Fibroblast of the conjunctiva (primary cell): ENCODE results near the gene BDP1.
"Not testable (repeated sequence)": the region's sequence is repeated elsewhere in the genome, so short reads cannot be mapped to it uniquely, and the experiment has no call there.

Experiments used
- DNase-seq: peaks from one replicate; pipeline ENCODE4 v3.0.0-alpha.2; 2010; ENCODE audit warnings: low read depth

The BDP1 gene

DNA sequence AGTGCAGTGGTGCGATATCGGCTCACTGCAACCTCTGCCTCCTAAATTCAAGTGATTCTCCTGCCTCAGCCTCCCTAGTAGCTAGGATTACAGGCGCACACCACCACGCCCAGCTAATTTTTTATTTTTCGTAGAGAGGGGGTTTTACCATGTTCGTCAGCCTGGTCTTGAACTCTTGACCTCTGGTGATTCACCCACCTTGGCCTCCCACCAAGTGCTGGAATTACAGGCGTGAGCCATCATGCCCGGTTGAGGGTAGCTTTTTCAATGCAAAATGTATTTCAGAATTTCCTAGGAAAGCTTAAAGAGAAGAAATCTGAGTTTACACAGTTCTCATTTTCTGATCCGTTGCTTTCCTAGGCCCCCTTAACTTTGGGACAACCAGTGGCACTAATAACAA lies 15.7 kb downstream of the BDP1 start:
- no peak for DNase-seq

DNA sequence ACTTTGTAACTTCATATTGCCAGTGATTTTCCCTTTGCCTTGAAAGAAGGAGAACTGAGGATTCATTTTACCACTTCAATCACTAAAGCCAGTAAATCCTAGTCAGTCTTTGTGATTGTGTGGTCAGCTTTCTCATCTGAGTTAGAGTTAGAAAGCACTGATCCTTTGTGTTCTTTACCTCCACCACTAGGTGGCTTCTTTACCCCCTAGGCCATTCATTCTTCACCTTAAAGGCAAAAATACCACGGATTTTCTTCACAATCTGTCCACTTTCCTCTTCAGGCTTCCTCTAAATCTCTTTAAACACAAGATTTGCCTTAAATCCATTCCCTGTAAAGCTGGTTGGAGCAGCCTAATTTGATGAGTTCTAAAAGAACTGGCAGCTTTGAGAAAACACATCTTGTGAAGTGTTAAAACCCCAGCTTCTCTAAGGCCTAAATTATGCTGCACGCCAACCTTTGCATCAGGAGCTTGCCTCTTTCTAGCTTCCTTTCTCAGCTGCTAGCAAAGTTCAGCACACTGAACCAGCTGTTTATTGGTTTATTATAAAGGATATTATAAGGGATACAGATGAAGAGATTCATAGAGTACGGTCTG lies 20.4 kb downstream of the BDP1 start:
- DNase-seq, result no peak

DNA sequence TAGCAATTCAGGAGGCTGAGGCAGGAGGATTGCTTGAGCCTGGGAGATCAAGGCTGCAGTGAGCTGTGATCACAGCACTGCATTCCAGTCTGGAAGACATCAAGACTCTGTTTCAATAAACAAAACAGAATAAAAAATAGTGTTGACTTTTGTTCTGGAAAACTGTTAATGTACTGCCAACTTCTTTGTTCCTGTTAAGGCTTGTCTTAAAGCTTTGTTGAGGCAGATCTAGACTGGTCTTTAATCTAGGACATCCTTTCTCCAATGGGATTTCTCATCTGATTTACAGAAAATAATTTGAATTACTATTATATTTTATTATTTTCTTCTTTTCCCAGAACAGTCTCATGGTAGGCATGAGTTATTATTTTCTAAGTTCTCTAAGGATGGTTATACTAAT lies 26.0 kb downstream of the BDP1 start:
- no peak for DNase-seq

DNA sequence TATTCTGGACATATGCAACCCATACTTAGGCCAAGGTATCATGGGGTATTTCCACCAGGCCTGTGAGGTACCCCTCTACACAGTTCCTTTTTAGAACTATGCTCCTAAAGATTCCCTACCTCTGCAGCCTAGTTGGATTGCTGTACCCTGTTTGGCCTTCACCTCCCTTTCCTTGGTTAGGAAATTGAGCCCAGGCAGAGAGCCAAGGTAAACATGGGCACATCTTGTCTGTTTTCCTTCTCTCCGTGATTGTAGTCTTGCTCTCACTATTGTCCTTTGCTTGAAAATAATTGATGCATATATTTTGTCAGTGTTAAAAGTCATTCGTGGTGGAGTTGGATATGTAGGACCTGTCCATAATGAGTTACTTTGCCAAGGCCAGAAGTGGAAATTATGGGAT lies 26.7 kb downstream of the BDP1 start:
- DNase-seq, result no peak

DNA sequence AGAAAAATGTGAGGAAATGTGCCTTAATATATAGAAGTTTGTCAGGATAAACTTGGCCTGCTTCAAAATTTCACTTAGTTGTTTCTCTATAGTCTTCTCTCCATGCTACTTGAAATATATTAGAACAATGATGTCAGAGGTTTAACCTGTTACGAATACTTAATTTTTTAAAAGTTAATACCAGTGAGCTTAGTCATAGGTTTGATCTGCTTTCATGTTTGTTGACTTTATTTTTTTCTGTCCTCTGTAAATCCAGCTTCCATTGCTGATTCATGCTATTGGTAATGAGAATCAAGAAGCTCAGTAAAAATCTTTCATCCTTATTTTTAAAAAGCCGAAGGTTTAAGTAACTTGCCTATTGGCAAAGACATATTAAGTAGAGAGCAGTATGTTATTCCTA lies 27.9 kb downstream of the BDP1 start:
- DNase-seq, result peak; percentile 42

DNA sequence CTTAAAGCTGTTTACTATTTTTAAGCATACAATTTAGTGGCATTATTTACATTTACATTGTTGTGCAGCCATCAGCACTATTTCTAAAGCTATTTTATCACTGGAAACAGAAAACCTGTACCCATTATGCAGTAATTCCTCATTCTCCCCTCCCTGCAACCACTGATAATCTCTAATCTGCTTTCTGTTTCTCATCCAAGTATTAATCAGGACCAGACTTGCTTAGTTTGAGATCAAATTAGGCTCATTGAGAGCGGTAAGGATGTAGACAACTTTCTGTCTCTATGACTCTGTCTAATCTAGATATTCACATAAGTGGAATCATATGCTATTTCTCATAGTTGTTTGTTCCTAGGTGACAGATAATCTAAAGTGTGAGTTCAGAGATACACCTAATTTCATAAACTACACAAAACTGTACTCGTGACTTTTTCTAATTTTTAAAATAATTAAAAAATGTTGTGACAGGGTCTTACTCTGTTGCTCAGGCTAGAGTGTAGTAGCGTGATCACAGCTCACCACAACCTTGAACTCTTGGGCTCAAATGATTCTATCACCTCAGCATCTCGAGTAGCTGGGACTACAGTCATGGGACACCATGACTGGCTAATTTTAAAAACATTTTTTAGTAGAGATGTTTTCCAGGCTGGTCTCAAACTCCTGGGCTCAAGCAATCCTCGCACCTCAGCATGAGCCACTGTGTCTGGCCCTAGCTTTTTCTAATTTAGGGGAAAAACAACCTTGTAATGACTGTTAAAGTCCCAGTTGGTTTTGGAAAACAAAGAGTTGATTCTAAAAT lies 37.6 kb downstream of the BDP1 start:
- DNase-seq, result no peak

DNA sequence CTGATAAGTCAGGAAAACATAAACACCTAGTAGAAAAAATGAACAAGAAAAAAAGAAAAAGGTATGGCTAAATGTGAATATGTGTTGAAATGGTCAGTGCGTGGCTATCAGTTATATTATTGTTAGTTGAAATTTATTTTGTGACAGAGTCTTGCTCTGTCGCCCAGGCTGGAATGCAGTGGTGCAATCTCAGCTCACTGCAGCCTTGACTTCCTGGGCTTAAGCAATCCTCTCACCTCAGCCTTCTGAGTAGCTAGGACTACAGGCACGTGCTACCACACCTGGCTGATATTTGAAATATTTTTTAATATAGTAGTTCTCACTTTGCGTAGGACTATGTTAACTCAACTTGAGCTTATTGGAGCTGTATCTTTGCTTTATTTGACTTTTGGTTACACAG lies 38.8 kb downstream of the BDP1 start:
- not testable (repeated sequence) for DNase-seq

DNA sequence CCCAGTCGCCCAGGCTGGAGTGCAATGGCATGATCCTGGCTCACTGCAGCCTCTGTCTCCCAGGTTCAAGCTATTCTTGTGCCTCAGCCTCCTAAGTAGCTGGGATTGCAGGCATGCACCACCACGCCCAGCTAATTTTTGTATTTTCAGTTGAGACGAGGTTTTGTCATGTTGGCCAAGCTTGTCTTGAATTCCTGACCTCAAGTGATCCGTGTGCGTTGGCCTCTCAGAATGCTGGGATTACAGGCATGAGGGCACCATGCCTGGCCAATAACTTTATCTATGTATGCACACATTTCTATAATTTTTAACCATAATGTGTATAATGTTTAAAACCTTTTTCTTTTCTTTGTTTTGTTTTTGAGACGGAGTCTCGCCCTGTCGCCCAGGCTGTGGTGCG lies 43.3 kb downstream of the BDP1 start:
- DNase-seq, result not testable (repeated sequence)

DNA sequence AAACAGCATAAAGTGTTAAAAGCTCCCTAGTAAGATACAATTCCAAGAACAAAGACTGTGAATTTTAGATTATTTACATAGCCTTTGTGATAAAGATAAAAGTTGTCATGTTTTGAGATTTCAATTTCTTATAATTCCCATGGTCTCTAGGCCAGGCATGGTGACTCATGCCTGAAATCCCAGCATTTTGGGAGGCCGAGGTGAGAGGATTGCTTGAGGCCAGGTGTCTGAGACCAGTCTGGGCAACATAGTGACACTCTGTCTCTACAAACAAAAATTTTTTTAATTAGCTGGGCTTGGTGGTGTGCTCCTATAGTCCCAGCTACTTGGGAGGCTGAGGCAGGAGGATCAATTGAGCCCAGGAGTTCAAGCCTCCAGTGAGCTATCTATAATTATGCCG lies 48.1 kb downstream of the BDP1 start:
- DNase-seq, result no peak

DNA sequence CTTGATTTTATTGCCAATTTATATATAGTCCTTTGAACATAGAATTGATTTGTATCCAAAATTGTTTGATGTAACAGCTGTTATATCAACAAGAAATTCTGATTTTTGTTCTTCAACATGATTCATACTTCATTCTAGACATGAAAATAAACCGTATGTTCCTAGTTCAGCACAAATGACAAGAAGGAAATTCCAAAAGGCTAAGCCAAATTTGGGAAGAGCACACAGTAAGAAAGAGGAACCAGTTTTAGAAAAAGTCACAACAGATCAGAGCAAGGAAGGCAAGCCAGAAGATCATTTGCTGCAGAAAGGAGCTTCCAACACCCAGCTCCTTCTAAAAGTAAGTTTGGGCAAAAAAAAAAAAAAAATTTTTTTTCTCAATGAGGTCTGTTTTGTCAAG lies 66.7 kb downstream of the BDP1 start:
- DNase-seq, result no peak

DNA sequence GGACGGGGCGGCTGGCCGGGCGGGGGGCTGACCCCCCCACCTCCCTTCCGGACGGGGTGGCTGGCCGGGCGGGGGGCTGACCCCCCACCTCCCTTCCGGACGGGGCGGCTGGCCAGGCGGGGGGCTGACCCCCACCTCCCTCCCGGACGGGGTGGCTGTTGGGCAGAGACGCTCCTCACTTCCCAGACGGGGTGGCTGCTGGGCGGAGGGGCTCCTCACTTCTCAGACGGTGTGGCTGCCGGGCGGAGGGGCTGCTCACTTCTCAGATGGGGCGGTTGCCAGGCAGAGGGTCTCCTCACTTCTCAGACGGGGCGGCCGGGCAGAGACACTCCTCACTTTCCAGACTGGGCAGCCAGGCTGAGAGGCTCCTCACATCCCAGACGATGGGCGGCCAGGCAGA lies 70.2 kb downstream of the BDP1 start:
- not testable (repeated sequence) for DNase-seq

DNA sequence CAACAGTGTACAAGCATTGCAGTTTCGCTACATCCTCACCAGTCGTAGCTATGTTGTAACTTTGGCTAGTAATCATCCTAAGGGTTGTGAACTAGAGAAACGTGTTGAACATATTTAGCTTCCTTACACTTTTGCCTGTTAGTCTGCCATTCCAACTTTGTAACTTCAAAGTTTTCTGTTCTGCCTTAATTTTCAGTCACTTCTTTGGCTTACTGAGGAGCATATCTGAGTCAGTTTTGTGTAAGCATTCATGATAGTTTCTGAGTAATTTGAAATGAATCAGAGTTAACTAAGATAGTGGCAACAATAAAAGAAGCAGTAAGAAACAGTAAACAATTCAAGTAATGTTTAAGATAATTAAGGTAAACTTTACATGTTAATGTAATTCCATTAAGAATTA lies 72.8 kb downstream of the BDP1 start:
- DNase-seq, result no peak

DNA sequence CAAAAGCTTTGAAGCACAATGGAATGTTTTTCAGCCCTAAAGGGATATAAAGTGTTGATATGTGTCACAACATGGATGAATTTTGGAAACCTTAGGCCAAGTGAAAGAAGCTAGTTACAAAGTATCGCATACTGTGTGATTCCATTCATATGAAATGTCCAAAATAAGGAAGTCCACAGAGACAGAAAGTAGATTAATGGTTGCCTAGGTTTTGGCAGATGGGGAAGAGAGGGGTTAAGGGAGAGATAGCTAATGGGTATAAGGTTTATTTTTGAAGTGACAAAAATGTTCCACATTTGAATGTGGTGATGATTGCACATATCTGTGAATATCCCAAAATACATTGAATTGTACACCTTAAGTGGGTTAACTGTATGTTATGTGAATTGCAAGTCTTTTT lies 74.2 kb downstream of the BDP1 start:
- DNase-seq, result no peak

DNA sequence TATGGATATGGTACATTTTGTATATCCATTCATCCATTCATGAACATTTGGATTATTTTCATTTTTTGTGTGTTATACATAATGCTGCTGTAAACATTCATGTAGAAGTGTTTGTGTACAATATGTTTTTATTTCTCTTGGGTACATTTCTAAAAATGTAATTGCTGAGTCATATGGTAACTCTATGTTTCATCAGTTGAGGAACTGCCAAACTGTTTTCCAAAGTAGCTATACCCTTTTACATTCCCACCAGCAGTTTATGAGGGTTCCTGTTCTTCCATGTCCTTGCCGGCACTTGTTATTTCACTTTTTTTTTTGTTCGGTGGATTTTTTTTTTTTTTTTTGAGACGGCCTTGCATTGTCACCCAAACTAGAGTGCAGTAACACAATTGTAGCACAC lies 77.7 kb downstream of the BDP1 start:
- DNase-seq, result peak; percentile 43

DNA sequence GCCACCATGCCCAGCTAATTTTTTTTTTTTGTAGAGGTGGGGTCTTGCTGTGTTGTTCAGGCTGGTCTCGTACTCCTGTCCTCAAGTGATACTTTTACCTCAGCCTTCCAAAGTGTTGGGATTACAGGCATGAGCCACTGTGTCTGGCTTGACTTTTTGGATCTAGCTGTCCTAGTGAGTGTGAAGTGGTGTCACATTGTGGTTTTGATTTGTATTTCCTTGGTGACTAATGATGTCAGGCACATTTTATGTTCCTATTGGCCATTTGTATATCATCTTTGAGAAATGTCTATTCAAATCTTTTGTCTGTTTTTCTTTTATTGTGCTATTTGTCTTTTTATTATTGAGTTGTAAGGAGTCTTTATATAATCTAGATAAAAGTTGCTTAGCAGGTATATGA lies 78.2 kb downstream of the BDP1 start:
- DNase-seq, result peak; percentile 5

DNA sequence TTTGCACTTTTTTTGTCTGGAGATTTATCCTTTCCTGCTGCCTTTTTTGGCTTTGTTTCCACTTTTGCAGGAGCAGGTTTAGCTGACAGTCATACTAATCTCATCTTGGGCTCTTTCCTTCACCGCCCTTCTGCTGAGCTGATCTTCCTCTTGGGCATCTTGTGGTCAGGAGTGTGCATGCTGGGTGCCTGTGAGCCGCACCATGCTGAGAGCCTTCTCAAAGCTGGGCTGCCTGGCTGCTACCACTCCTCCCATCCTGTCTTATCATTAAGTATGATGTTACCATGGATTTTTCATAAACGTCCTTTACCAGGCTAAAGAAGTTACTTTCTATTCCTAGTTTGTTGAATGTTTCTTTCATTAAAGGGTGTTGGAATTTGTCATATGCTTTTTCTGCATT lies 82.2 kb downstream of the BDP1 start:
- DNase-seq, result no peak

DNA sequence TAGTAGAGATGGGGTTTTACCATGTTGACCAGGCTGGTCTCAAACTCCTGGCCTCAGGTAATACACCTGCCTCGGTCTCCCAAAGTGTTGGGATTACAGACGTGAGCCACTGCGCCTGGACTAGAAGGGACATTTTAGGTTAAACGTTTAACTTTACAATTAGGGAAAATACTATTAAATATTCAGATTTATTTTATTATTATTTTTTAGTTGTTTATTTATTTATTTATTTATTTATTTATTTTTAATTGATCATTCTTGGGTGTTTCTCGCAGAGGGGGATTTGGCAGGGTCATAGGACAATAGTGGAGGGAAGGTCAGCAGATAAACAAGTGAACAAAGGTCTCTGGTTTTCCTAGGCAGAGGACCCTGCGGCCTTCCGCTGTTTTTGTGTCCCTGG lies 95.4 kb downstream of the BDP1 start:
- not testable (repeated sequence) for DNase-seq

DNA sequence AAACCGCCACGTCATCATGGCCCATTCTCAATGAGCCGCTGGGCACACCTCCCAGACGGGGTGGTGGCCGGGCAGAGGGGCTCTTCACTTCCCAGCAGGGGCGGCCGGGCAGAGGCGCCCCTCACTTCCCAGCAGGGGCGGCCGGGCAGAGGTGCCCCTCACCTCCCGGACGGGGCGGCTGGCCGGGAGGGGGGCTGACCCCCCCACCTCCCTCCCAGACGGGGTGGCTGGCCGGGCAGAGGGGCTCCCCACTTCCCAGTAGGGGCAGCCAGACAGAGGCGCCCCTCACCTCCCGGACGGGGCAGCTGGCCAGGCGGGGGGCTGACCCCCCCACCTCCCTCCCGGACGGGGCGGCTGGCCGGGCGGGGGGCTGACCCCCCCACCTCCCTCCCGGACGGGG lies 96.1 kb downstream of the BDP1 start:
- not testable (repeated sequence) for DNase-seq

DNA sequence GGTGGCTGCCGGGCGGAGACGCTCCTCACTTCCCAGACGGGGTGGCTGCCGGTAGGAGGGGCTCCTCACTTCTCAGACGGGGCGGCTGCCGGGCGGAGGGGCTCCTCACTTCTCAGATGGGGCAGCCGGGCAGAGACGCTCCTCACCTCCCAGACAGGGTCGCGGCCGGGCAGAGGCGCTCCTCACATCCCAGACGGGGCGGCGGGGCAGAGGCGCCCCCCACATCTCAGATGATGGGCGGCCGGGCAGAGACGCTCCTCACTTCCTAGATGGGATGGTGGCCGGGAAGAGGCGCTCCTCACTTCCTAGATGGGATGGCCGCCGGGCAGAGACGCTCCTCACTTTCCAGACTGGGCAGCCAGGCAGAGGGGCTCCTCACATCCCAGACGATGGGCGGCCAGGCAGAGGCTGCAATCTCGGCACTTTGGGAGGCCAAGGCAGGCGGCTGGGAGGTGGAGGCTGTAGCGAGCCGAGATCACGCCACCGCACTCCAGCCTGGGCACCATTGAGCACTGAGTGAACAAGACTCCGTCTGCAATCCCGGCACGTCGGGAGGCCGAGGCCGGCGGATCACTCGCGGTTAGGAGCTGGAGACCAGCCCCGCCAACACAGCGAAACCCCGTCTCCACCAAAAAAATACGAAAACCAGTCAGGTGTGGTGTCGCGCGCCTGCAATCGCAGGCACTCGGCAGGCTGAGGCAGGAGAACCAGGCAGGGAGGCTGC lies 96.7 kb downstream of the BDP1 start:
- DNase-seq, result not testable (repeated sequence)

DNA sequence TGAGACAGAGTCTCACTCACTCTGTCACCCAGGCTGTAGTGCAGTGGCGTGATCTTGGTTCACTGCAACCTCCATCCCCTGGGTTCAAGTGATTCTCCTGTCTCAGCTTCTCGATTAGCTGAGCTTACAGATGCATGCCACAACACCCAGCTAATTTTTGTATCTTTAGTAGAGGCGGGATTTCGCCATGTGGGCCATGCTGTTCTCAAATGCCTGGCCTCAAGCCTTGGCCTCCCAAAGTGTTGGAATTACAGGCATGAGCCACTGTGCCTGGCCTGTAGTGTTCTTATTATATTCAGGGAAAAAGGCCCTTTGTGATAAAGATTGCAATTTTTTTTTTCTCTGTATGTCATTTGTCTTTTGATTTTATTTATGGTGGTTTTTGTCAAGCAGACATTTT lies 107.7 kb downstream of the BDP1 start:
- no peak for DNase-seq

DNA sequence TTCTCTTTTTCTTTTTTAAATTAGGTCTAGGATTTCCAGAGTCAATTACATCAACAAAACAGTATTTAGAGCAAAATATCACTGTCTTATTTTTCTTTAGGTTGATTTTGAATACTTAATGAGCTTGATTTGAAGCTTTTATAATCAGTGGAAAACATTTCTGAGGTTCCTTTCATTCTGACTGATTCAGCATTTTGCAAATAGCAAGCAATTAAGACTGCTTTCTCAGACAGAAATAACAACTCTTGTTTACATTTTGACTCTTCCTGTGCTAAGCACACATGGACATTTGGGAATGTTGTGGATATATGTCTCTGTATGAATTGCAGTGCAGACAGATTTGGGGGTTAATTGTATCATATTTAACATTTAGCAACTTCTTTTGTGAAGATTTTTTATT lies 109.4 kb downstream of the BDP1 start:
- no peak for DNase-seq

DNA sequence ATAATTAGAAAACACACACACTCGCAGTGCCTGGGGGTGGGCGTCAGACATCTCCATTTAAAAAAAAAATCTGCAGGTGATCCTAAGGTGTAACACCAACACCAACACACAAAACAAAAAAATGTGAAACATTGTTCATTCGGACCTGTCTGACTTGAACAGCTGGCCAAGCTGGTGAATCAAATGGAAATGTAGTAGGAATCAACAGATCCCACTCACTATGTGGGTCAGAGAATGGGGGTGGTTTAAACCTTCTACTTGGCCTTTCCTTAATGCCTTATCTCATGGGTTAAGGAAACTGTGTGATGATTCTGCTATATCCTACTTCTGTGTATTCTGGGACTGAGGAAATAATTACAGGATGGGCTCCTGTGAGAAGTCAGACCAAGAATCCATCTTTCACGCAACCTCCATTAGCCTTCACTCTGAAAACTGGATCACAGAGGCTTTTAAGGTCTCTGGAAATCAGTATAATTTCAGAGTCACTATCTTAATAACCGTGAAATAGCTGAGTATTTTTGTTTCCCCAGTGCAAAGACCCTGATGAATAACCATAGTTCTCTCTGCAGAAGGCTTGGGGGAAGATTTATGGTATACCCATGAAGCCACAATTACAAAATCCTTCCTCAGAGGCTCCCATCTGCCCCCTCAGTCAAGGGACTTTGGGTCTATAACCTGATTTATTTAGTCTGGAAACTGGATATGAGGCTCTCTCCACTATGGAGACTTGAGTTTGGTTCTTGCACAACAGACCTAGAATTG lies 114.5 kb downstream of the BDP1 start:
- no peak for DNase-seq

DNA sequence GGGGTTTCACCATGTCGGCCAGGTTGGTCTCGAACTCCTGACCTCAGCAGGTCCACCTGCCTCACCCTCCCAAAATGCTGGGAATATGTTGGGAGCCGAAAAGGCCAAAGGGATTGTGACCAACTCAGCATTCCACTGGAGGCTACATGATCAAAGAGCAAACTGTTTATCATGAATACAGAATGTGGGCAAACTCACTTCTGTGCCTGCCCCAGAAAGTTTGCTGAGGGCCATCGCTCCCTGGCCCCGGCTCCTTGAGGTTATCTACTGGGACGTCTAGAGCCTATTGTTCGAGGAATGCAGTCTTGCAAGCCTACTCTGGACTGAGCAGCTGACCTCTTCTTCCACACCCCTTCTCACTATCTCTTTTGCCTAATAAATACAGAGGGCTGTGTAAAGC lies 116.4 kb downstream of the BDP1 start:
- not testable (repeated sequence) for DNase-seq
